HG03575 (cell line): ENCODE data around the gene GMCL1.

ENCODE experiments used
- ATAC-seq: cut with Tn5 transposase; IDR thresholded peaks from one replicate; pipeline ENCODE4 v1.9.1; 2021; ENCODE audit not compliant: unreplicated experiment, insufficient number of reproducible peaks, low FRiP score; ENCODE audit errors: extremely low read depth

The GMCL1 gene

DNA sequence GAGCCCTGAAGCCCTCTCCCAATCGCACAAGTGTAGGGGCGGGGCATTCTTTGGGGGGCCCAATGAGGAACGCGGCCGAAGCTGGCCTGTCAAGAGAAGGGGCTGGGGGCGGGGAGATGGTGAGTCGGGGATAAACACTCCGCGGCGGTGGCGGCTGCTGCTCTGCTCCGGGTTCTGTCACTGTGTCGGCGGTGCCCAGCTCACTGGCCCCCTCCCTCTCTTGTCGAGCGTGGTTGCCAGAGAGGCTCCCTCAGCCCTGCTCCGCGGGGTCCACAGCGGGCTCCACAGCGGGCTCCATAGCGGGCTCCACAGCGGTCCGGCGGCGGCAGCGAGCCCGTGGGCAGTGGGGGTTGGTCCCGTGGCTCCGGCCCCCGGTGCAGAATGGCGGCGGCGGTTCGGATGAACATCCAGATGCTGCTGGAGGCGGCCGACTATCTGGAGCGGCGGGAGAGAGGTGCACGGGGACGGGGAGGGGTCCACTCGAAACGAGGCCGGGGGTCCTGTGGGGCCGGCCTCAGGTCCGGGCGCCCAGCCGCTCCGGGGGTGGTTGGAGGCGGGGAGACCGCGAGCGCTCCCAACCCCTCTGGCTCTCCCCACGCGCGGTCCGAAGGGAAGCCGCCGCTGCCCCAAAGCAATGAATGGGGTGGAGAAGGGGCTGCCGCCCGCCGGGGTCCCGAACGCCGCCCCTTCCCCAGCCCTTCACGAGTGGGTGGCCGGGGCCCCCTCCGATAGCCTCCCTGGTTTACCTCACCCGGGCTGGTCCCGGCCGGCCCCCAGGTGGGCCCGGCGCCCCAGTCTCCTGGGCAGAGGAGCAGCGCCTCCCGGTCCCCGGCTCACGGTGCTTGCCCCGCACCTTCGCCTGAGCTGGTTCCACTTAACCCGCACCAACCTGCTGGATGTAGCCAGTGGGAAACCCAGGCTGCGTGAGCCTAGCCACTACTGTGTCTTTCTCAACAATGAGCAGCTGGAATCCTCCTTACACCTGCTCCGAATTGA lies 85.8 kb downstream of the GMCL1 start, which contains the start of gene MXD1:
Gene MXD1 (plus strand): TSS at position 160 of the 996 bp plus-strand sequence. CDS start 222 bp downstream, at position 382.
- ATAC-seq: no peak

- no peak for ATAC-seq
Observed at GRCh38 chr2:69916106-69916505, 86.6 kb downstream of the GMCL1 start.

GRCh38 chr2:69917852-69918251 lies 88.4 kb downstream of the GMCL1 start:
- ATAC-seq: no peak

- ATAC-seq: no peak
Observed at GRCh38 chr2:69918401-69918800, 88.9 kb downstream of the GMCL1 start.

DNA sequence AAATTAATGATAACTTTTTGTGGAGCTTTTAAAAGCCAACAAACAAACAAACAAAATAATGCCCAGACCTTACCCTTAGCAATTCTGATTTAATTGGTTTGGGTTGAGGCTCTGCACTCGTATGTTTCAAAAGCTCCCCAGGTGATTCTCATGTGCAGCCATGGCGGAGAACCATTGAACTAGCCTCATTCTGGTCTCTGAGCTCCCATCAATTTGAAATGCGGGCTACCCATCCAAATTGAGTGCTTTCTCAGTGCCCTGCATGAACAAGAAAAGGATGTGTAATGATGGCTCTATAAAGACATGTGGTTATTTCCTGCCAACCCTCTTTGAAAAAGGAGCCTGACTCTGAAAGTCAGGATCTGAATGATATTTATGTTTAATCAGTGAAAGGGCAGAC lies 93.7 kb downstream of the GMCL1 start:
- ATAC-seq: no peak

DNA sequence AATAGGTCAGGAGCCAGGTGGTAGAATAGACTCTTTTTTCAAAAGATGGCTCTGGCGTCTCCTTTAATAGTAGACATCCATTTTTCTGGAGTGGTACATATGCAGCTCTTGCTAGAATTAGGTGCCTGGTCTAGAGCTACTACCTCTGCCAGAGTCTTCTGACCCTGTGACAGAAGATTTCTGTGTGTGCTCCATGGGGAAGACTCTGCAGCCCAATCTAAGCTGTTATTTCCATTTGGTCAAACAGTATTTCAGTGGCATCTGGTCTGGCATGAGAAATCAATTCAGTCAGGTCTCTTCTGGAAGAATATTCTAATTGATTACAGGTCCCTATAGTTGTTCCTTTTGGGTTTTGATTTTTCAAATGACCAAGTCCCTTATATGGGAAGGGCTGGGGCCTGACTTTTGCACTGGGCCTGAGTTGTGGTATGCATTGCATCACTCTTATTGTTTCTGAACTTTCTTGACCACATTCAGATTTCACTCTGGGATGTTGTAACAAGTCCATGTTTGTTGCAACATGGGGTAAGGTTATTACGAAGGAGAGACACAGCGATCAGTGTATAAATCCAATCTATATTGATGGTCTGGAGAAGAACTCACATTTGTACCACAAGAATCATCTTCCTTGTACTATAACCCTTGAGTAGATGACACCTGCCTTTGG lies 97.5 kb downstream of the GMCL1 start:
- no peak for ATAC-seq
